ENCODE measurements around the gene MAP3K20. TPM values are rescaled to one million over a fixed set of nuclear protein-coding genes. Genes with fewer than 3 reads are reported as not detected.
A peak's percentile ranks its signal among the peaks of the same experiment; 100 is the strongest.

Gene MAP3K20
- total RNA-seq, 3 donors from 2014 or later, result 8.8 to 238 (median 30.5) TPM

GRCh38 chr2:173151671-173152401 lies 76.2 kb downstream of the MAP3K20 start:
- Histone ChIP-seq H3K4me1 (ENCODE audit: low read depth) (no peaks in the 10 kb centered on the region), H3K4me3 (no peak overlapping the region), H3K36me3 (ENCODE audit: low read depth) (no peaks in the 10 kb centered on the region), H3K9me3 (no peaks in the 10 kb centered on the region)
- DNase-seq (no peak), ATAC-seq (peak; percentile 39)
- no peak for TF ChIP-seq CTCF (IDR thresholded peaks at IDR 0.05)
- intact Hi-C loops (cut with DNase I, micrococcal nuclease), result no loop called here

- no peak for DNase-seq
- no peaks in the 10 kb centered on the region for H3K36me3 ChIP-seq (ENCODE audit: low read depth)
- no peak for ATAC-seq
- no peak for TF ChIP-seq CTCF (IDR thresholded peaks at IDR 0.05)
- intact Hi-C loops (cut with DNase I, micrococcal nuclease), result no loop called here
- no peak overlapping the region for H3K4me3 ChIP-seq
- no peaks in the 10 kb centered on the region for H3K9me3 ChIP-seq
- no peaks in the 10 kb centered on the region for H3K4me1 ChIP-seq (ENCODE audit: low read depth)
Measured at GRCh38 chr2:173153301-173153885, 77.7 kb downstream of the MAP3K20 start.

GRCh38 chr2:173157676-173158293 lies 82.1 kb downstream of the MAP3K20 start:
- no peak for ATAC-seq
- Histone ChIP-seq H3K36me3 (ENCODE audit: low read depth) (no peaks in the 10 kb centered on the region), H3K4me3 (no peak overlapping the region), H3K4me1 (ENCODE audit: low read depth) (no peaks in the 10 kb centered on the region), H3K9me3 (no peaks in the 10 kb centered on the region)
- intact Hi-C loops (cut with DNase I, micrococcal nuclease), result no loop called here
- no peak for DNase-seq
- TF ChIP-seq CTCF (IDR thresholded peaks at IDR 0.05), result no peak

GRCh38 chr2:173159791-173160463 lies 84.3 kb downstream of the MAP3K20 start:
- no peak for TF ChIP-seq CTCF (IDR thresholded peaks at IDR 0.05)
- Histone ChIP-seq H3K4me1 (ENCODE audit: low read depth) (no peaks in the 10 kb centered on the region), H3K9me3 (peaks cover 4% of the 10 kb centered on the region), H3K4me3 (no peak overlapping the region), H3K36me3 (ENCODE audit: low read depth) (no peaks in the 10 kb centered on the region)
- DNase-seq (peak in 2 of 3 donors; percentile 47 to 73), ATAC-seq (peak; percentile 84)
- intact Hi-C loops (cut with DNase I, micrococcal nuclease), result no loop called here

GRCh38 chr2:173160618-173161017 lies 85.0 kb downstream of the MAP3K20 start:
- no peak overlapping the region for H3K4me3 ChIP-seq
- no peak for TF ChIP-seq CTCF (IDR thresholded peaks at IDR 0.05)
- peaks cover 4% of the 10 kb centered on the region for H3K9me3 ChIP-seq
- ATAC-seq (no peak), DNase-seq (no peak)
- intact Hi-C loops (cut with DNase I, micrococcal nuclease), result no loop called here
- no peaks in the 10 kb centered on the region for H3K36me3 ChIP-seq (ENCODE audit: low read depth)
- H3K4me1 ChIP-seq (ENCODE audit: low read depth), result no peaks in the 10 kb centered on the region
